GM23338 (cell line): ENCODE results near the gene MYOF. TPM values are rescaled to one million over a fixed set of nuclear protein-coding genes. Genes with fewer than 3 reads are reported as not detected.

Experiments
- ATAC-seq: fragments of 200-7000 bp; cut with Tn5 transposase; 3 replicates; pipeline ENCODE4 v1.9.1; 2020
- DNase-seq: peaks from one replicate; pipeline ENCODE4 v3.0.0-alpha.2; 2015; ENCODE audit warnings: low spot score
- H2AFZ ChIP-seq: fragments of 200-600 bp; sonication (generic); 2 replicates; pipeline ENCODE4 v1.8.0; 2016; ENCODE audit warnings: antibody characterized with exemption, mild to moderate bottlenecking, moderate library complexity
- H3F3A ChIP-seq: fragments of 200-600 bp; sonication (generic); replicated peaks from 2 replicates; pipeline ENCODE4 v1.8.0; 2017; ENCODE audit warnings: antibody characterized with exemption, mixed run types, low read depth
- H3K27ac ChIP-seq: fragments of 200-600 bp; sonication (generic); 2 replicates; pipeline ENCODE4 v1.6.1; 2016; ENCODE audit warnings: low read depth
- H3K27me3 ChIP-seq: fragments of 200-600 bp; sonication (generic); 2 replicates; pipeline ENCODE4 v1.8.0; 2016; ENCODE audit warnings: mild to moderate bottlenecking, mixed run types, moderate library complexity; ENCODE audit not compliant: insufficient read depth
- H3K36me3 ChIP-seq: fragments of 200-600 bp; sonication (generic); 2 replicates; pipeline ENCODE4 v1.8.0; 2016; ENCODE audit warnings: mild to moderate bottlenecking; ENCODE audit not compliant: insufficient read depth
- H3K4me1 ChIP-seq: fragments of 200-600 bp; sonication (generic); 2 replicates; pipeline ENCODE4 v1.8.0; 2016; ENCODE audit warnings: mild to moderate bottlenecking, moderate library complexity; ENCODE audit not compliant: insufficient read depth
- H3K4me2 ChIP-seq: fragments of 200-600 bp; sonication (generic); 2 replicates; pipeline ENCODE4 v1.7.1; 2017; ENCODE audit warnings: mixed run types
- H3K4me3 ChIP-seq: fragments of 200-600 bp; sonication (generic); 2 replicates; pipeline ENCODE4 v1.6.1; 2016; ENCODE audit warnings: mixed run types
- H3K79me2 ChIP-seq: fragments of 200-600 bp; sonication (generic); replicated peaks from 2 replicates; pipeline ENCODE4 v1.8.0; 2017; ENCODE audit warnings: mild to moderate bottlenecking; ENCODE audit not compliant: insufficient read depth
- H3K9me2 ChIP-seq: fragments of 200-600 bp; sonication (generic); 2 replicates; pipeline ENCODE4 v1.8.0; 2017; ENCODE audit not compliant: insufficient read depth
- H4K20me1 ChIP-seq: fragments of 200-600 bp; sonication (generic); replicated peaks from 2 replicates; pipeline ENCODE4 v1.8.0; 2017; ENCODE audit warnings: mild to moderate bottlenecking; ENCODE audit not compliant: insufficient read depth
- H3K27ac Mint-ChIP-seq: 2 replicates; pipeline ENCODE4 v1.8.0; 2020; ENCODE audit warnings: inconsistent platforms, mild to moderate bottlenecking, moderate library complexity, mixed read lengths
- H3K27me3 Mint-ChIP-seq: 3 replicates; pipeline ENCODE4 v1.8.0; 2022; ENCODE audit warnings: low read depth, mild to moderate bottlenecking, moderate library complexity, mixed read lengths, inconsistent platforms; ENCODE audit not compliant: insufficient read depth, poor library complexity
- H3K36me3 Mint-ChIP-seq: 3 replicates; pipeline ENCODE4 v1.8.0; 2021; ENCODE audit warnings: low read depth, mild to moderate bottlenecking, inconsistent platforms, moderate library complexity, mixed read lengths
- H3K4me1 Mint-ChIP-seq: 3 replicates; pipeline ENCODE4 v1.8.0; 2020; ENCODE audit warnings: mild to moderate bottlenecking, inconsistent platforms, mixed read lengths
- H3K4me3 Mint-ChIP-seq: 3 replicates; pipeline ENCODE4 v1.8.0; 2021; ENCODE audit warnings: moderate library complexity, mild to moderate bottlenecking, inconsistent platforms, mixed read lengths
- H3K9me3 Mint-ChIP-seq: 3 replicates; pipeline ENCODE4 v1.8.0; 2020; ENCODE audit warnings: moderate library complexity, mild to moderate bottlenecking, inconsistent platforms, mixed read lengths
- CREB1 ChIP-seq: fragments of 250-450 bp; sonication (Bioruptor Pico); IDR thresholded peaks from 2 replicates; pipeline ENCODE4 v1.5.0; 2020; ENCODE audit warnings: low read depth, mild to moderate bottlenecking, moderate library complexity
- EZH2 ChIP-seq: fragments of 200-600 bp; sonication (generic); IDR thresholded peaks from one replicate; pipeline ENCODE4 v1.8.0; 2017; ENCODE audit warnings: antibody characterized with exemption, mild to moderate bottlenecking, low read depth; ENCODE audit not compliant: unreplicated experiment
- EZH2phosphoT487 ChIP-seq: fragments of 200-600 bp; sonication (generic); IDR thresholded peaks from one replicate; pipeline ENCODE4 v1.8.1; 2018; ENCODE audit warnings: antibody characterized with exemption; ENCODE audit not compliant: unreplicated experiment
- JUNB ChIP-seq: IDR thresholded peaks from one replicate; pipeline ENCODE4 v1.6.1; 2016; ENCODE audit warnings: antibody characterized with exemption; ENCODE audit not compliant: unreplicated experiment
- NANOG ChIP-seq: IDR thresholded peaks from 2 replicates; pipeline ENCODE4 v1.6.1; 2016; ENCODE audit warnings: antibody characterized with exemption, borderline replicate concordance
- POLR2AphosphoS5 ChIP-seq: IDR thresholded peaks from 2 replicates; pipeline ENCODE4 v1.6.1; 2016; ENCODE audit warnings: antibody characterized with exemption, low read depth
- STAT1 ChIP-seq: IDR thresholded peaks from one replicate; pipeline ENCODE4 v1.6.1; 2016; ENCODE audit warnings: antibody characterized with exemption; ENCODE audit not compliant: unreplicated experiment
- ZNF114 ChIP-seq: fragments of 250-450 bp; sonication (Bioruptor Pico); IDR thresholded peaks from 2 replicates; pipeline ENCODE4 v1.5.0; 2020; ENCODE audit warnings: mild to moderate bottlenecking, moderate library complexity
- ZNF331 ChIP-seq: fragments of 250-450 bp; sonication (Bioruptor Pico); IDR thresholded peaks from 2 replicates; pipeline ENCODE4 v1.5.0; 2020; ENCODE audit warnings: low read depth, mild to moderate bottlenecking, moderate library complexity
- polyA plus RNA-seq: library from polyadenylated mRNA; unstranded; fragments of >200 nt; fragmentation: Nextera tagmentation; extraction: Ambion mirVana; gene quantifications from 2 replicates; pipeline ENCODE4 v1.2.1, GENCODE V29; 2016
- total RNA-seq: library from RNA; depleted of rRNA; stranded (reverse); fragments of >200 nt; shearing (Covaris generic); gene quantifications from 2 replicates; pipeline ENCODE4 v1.2.3, GENCODE V29; 2014
- TF ChIP-seq, protein P1 (sequence below): IDR thresholded peaks from 2 replicates; pipeline ENCODE4 v1.6.1; 2016; ENCODE audit warnings: antibody characterized with exemption
- TF ChIP-seq, protein P2 (sequence below): fragments of 250-450 bp; sonication (Bioruptor Pico); IDR thresholded peaks from 2 replicates; pipeline ENCODE4 v1.5.0; 2020; ENCODE audit warnings: mild to moderate bottlenecking, moderate library complexity
- TF ChIP-seq, protein P3 (sequence below): IDR thresholded peaks from one replicate; pipeline ENCODE4 v1.6.1; 2018; ENCODE audit warnings: antibody characterized with exemption; ENCODE audit not compliant: unreplicated experiment
- TF ChIP-seq, protein P4 (sequence below), 2 experiments: fragments of 200-600 bp in 1 of 2; sonication (generic) in 1 of 2; conservative IDR thresholded peaks; 2 replicates each; pipeline versions ENCODE4 v1.5.1 to v1.6.1; 2016 to 2017; ENCODE audit warnings: antibody characterized with exemption in 2 of 2, low read depth in 2 of 2, mild to moderate bottlenecking in 2 of 2, moderate library complexity in 1 of 2

MYOF gene
- total and polyA plus RNA-seq, 2 experiments from 2014 or later = 0.82 to 1.4 TPM

DNA sequence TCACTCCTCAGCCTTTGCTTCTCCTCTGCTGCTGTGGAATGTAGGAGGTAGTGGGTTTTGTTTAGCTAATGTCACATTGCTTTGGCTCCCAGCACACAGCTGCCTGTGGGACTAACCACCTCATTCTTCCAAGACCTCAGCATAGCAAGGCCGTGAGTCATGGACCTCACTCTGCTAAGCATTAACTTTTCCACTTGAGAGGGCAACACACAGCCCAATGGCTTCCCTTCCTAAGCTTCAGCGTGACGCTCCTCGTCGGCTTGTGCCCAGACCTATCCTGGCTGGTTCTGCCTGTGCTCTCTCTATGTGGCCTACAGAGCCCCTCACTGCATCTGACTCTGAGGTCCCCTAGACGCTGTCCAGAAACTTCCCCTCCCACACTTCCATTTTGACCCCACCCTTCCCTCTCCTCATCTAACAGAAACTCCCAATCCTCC lies 23.3 kb downstream of the MYOF start:
- Histone ChIP-seq H4K20me1 (no peaks in the 10 kb centered on the region), H2AFZ (peak overlapping the region; percentile 70; the same call in 1 of the 2 replicates), H3K27me3 (no peaks in the 10 kb centered on the region), H3K9me2 (no peaks in the 10 kb centered on the region), H3K4me2 (no peak overlapping the region), H3F3A (no peaks in the 10 kb centered on the region), H3K27ac (no peak overlapping the region), H3K79me2 (no peaks in the 10 kb centered on the region), H3K4me3 (no peak overlapping the region), H3K4me1 (0 out of 2 replicates have a peak, but pooled peaks cover 4% of the 10 kb centered on the region), H3K36me3 (no peaks in the 10 kb centered on the region)
- ATAC-seq = peak; percentile 80
- Mint-ChIP-seq H3K36me3 (no peaks in the 10 kb centered on the region), H3K27ac (no peak overlapping the region), H3K4me3 (no peak overlapping the region; the same call in 2 of the 3 replicates), H3K4me1 (peaks cover 5% of the 10 kb centered on the region; the same call in 2 of the 3 replicates), H3K27me3 (peaks cover 4% of the 10 kb centered on the region), H3K9me3 (no peaks in the 10 kb centered on the region)
- peak; percentile 41 for DNase-seq
- TF ChIP-seq ZNF331 (CRISPR knock-in tag) (no peak), CREB1 (CRISPR knock-in tag) (no peak), NANOG (no peak), EZH2 (no peak), ZNF114 (CRISPR knock-in tag) (no peak), JUNB (no peak), EZH2phosphoT487 (no peak), POLR2AphosphoS5 (no peak), STAT1 (no peak)
- TF ChIP-seq, protein P1, sequence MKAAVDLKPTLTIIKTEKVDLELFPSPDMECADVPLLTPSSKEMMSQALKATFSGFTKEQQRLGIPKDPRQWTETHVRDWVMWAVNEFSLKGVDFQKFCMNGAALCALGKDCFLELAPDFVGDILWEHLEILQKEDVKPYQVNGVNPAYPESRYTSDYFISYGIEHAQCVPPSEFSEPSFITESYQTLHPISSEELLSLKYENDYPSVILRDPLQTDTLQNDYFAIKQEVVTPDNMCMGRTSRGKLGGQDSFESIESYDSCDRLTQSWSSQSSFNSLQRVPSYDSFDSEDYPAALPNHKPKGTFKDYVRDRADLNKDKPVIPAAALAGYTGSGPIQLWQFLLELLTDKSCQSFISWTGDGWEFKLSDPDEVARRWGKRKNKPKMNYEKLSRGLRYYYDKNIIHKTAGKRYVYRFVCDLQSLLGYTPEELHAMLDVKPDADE = no peak
- TF ChIP-seq, protein P2, sequence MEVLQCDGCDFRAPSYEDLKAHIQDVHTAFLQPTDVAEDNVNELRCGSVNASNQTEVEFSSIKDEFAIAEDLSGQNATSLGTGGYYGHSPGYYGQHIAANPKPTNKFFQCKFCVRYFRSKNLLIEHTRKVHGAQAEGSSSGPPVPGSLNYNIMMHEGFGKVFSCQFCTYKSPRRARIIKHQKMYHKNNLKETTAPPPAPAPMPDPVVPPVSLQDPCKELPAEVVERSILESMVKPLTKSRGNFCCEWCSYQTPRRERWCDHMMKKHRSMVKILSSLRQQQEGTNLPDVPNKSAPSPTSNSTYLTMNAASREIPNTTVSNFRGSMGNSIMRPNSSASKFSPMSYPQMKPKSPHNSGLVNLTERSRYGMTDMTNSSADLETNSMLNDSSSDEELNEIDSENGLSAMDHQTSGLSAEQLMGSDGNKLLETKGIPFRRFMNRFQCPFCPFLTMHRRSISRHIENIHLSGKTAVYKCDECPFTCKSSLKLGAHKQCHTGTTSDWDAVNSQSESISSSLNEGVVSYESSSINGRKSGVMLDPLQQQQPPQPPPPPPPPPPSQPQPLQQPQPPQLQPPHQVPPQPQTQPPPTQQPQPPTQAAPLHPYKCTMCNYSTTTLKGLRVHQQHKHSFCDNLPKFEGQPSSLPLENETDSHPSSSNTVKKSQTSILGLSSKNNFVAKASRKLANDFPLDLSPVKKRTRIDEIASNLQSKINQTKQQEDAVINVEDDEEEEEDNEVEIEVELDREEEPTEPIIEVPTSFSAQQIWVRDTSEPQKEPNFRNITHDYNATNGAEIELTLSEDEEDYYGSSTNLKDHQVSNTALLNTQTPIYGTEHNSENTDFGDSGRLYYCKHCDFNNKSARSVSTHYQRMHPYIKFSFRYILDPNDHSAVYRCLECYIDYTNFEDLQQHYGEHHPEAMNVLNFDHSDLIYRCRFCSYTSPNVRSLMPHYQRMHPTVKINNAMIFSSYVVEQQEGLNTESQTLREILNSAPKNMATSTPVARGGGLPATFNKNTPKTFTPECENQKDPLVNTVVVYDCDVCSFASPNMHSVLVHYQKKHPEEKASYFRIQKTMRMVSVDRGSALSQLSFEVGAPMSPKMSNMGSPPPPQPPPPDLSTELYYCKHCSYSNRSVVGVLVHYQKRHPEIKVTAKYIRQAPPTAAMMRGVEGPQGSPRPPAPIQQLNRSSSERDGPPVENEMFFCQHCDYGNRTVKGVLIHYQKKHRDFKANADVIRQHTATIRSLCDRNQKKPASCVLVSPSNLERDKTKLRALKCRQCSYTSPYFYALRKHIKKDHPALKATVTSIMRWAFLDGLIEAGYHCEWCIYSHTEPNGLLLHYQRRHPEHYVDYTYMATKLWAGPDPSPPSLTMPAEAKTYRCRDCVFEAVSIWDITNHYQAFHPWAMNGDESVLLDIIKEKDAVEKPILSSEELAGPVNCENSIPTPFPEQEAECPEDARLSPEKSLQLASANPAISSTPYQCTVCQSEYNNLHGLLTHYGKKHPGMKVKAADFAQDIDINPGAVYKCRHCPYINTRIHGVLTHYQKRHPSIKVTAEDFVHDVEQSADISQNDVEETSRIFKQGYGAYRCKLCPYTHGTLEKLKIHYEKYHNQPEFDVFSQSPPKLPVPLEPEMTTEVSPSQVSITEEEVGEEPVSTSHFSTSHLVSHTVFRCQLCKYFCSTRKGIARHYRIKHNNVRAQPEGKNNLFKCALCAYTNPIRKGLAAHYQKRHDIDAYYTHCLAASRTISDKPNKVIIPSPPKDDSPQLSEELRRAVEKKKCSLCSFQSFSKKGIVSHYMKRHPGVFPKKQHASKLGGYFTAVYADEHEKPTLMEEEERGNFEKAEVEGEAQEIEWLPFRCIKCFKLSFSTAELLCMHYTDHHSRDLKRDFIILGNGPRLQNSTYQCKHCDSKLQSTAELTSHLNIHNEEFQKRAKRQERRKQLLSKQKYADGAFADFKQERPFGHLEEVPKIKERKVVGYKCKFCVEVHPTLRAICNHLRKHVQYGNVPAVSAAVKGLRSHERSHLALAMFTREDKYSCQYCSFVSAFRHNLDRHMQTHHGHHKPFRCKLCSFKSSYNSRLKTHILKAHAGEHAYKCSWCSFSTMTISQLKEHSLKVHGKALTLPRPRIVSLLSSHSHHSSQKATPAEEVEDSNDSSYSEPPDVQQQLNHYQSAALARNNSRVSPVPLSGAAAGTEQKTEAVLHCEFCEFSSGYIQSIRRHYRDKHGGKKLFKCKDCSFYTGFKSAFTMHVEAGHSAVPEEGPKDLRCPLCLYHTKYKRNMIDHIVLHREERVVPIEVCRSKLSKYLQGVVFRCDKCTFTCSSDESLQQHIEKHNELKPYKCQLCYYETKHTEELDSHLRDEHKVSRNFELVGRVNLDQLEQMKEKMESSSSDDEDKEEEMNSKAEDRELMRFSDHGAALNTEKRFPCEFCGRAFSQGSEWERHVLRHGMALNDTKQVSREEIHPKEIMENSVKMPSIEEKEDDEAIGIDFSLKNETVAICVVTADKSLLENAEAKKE (CRISPR knock-in tag) = no peak
- TF ChIP-seq, protein P3, sequence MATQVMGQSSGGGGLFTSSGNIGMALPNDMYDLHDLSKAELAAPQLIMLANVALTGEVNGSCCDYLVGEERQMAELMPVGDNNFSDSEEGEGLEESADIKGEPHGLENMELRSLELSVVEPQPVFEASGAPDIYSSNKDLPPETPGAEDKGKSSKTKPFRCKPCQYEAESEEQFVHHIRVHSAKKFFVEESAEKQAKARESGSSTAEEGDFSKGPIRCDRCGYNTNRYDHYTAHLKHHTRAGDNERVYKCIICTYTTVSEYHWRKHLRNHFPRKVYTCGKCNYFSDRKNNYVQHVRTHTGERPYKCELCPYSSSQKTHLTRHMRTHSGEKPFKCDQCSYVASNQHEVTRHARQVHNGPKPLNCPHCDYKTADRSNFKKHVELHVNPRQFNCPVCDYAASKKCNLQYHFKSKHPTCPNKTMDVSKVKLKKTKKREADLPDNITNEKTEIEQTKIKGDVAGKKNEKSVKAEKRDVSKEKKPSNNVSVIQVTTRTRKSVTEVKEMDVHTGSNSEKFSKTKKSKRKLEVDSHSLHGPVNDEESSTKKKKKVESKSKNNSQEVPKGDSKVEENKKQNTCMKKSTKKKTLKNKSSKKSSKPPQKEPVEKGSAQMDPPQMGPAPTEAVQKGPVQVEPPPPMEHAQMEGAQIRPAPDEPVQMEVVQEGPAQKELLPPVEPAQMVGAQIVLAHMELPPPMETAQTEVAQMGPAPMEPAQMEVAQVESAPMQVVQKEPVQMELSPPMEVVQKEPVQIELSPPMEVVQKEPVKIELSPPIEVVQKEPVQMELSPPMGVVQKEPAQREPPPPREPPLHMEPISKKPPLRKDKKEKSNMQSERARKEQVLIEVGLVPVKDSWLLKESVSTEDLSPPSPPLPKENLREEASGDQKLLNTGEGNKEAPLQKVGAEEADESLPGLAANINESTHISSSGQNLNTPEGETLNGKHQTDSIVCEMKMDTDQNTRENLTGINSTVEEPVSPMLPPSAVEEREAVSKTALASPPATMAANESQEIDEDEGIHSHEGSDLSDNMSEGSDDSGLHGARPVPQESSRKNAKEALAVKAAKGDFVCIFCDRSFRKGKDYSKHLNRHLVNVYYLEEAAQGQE = no peak
- TF ChIP-seq, protein P4, sequence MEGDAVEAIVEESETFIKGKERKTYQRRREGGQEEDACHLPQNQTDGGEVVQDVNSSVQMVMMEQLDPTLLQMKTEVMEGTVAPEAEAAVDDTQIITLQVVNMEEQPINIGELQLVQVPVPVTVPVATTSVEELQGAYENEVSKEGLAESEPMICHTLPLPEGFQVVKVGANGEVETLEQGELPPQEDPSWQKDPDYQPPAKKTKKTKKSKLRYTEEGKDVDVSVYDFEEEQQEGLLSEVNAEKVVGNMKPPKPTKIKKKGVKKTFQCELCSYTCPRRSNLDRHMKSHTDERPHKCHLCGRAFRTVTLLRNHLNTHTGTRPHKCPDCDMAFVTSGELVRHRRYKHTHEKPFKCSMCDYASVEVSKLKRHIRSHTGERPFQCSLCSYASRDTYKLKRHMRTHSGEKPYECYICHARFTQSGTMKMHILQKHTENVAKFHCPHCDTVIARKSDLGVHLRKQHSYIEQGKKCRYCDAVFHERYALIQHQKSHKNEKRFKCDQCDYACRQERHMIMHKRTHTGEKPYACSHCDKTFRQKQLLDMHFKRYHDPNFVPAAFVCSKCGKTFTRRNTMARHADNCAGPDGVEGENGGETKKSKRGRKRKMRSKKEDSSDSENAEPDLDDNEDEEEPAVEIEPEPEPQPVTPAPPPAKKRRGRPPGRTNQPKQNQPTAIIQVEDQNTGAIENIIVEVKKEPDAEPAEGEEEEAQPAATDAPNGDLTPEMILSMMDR (conservative IDR thresholded peaks at IDR 0.05; ENCODE audit: low read depth in 2 of 2) = no peak
